Stomach (tissue), 9 donors: ENCODE results near the gene FAM43A. TPM values are rescaled to one million over a fixed set of nuclear protein-coding genes. Genes with fewer than 3 reads are reported as not detected.

Experiments used
- DNase-seq, 2 donors: peaks; one replicate each; pipeline versions ENCODE4 v3.0.0 to v3.0.0-alpha.2; 2013 to 2019
- H3K27ac ChIP-seq, 5 donors: fragments of 200-600 bp in 4 of 5; sonication (generic) in 4 of 5; one replicate each; pipeline ENCODE4 v1.5.1; 2013 to 2019; ENCODE audit warnings: mild to moderate bottlenecking in 1 of 5, moderate library complexity in 1 of 5
- H3K27me3 ChIP-seq, 3 donors: fragments of 200-600 bp; sonication (generic); one replicate each; pipeline ENCODE4 v1.5.1; 2017 to 2019; ENCODE audit warnings: mixed run types in 1 of 3
- H3K36me3 ChIP-seq, 4 donors: fragments of 200-600 bp; sonication (generic); 1 replicate in 3 of 4; 2 replicates in 1 of 4; pipeline ENCODE4 v1.5.1; 2016 to 2019
- H3K4me1 ChIP-seq, 4 donors: fragments of 200-600 bp; sonication (generic); one replicate each; pipeline ENCODE4 v1.5.1; 2016 to 2019
- H3K4me3 ChIP-seq, 4 donors: fragments of 200-600 bp; sonication (generic) in 3 of 4; one replicate each; pipeline ENCODE4 v1.5.1; 2016 to 2019; ENCODE audit warnings: mild to moderate bottlenecking in 1 of 4
- H3K9me3 ChIP-seq, 4 donors: fragments of 200-600 bp; sonication (generic); one replicate each; pipeline ENCODE4 v1.5.1; 2016 to 2019
- CTCF ChIP-seq, 7 experiments: fragments of 450-650 bp in 4 of 7; fragments of 200-600 bp in 3 of 7; sonication (generic) in 3 of 7; IDR thresholded peaks; one replicate each; pipeline ENCODE4 v1.5.1; 2016 to 2019; ENCODE audit warnings: antibody characterized with exemption in 7 of 7, control low read depth in 2 of 7, mild to moderate bottlenecking in 1 of 7
- EP300 ChIP-seq: sonication (generic); formaldehyde crosslinking; IDR thresholded peaks from one replicate; pipeline ENCODE4 v1.6.1; 2017; ENCODE audit warnings: antibody characterized with exemption
- POLR2A ChIP-seq, 4 donors: fragments of 450-650 bp; IDR thresholded peaks; one replicate each; pipeline ENCODE4 v1.6.1; 2016; ENCODE audit warnings: antibody characterized with exemption in 4 of 4, control low read depth in 2 of 4, mild to moderate bottlenecking in 1 of 4, moderate library complexity in 1 of 4
- POLR2AphosphoS5 ChIP-seq, 3 donors: sonication (generic); formaldehyde crosslinking; IDR thresholded peaks; one replicate each; pipeline ENCODE4 v1.6.1; 2016; ENCODE audit warnings: antibody characterized with exemption in 3 of 3
- WGBS, 5 donors: extraction: QIAGEN DNeasy Blood & Tissue Kit in 3 of 5; methylation state at CpG; one replicate each; pipeline versions ENCODE4 v1.1.5 to v1.1.7; 2013 to 2018; 5-methylcytosine and 5-hydroxymethylcytosine counted together
- intact Hi-C: fragments of 100-400 bp; cut with DNase I; formaldehyde crosslinking; loops from one replicate; pipeline ENCODE4 v1.15.1; 2023; ENCODE audit warnings: low total_unique reads
- polyA plus RNA-seq, 3 donors: library from polyadenylated mRNA; stranded (reverse); fragments of 200-250 nt; gene quantifications; one replicate each; pipeline ENCODE4 v1.2.3, GENCODE V29; 2013
- total RNA-seq, 5 donors: library from RNA; depleted of rRNA; stranded (reverse); fragments of >200 nt; gene quantifications; one replicate each; pipeline versions ENCODE4 v1.1.0 to v1.2.3, GENCODE V29; 2014 to 2016
- donor health status: healthy with polysubstance abuse.
- donor health status: Bipolar disorder and iron deficiency.
- donor health status: healthy.

FAM43A gene
- total and polyA plus RNA-seq, 8 donors = 1.3 to 42.0 (median 4.2) TPM

- Histone ChIP-seq H3K36me3 (no peaks in the 10 kb centered on the region), H3K27ac (no peak overlapping the region), H3K27me3 (no peaks in the 10 kb centered on the region), H3K4me3 (no peak overlapping the region), H3K4me1 (peaks cover 0 to 6% (median 3%) of the 10 kb centered on the region in 4 donors), H3K9me3 (no peaks in the 10 kb centered on the region)
- TF ChIP-seq POLR2AphosphoS5 (IDR thresholded peaks at IDR 0.05) (no peak), EP300 (no peak), CTCF (IDR thresholded peaks at IDR 0.05) (no peak), POLR2A (IDR thresholded peaks at IDR 0.05) (no peak)
- WGBS, 5 donors = 78 to 83% (median 80%) methylated on average over 6 of the region's 6 CpGs
- intact Hi-C loops = no loop called here
- DNase-seq = no peak
Observed at GRCh38 chr3:194720048-194720447, 34.4 kb downstream of the FAM43A start.

GRCh38 chr3:194723846-194724618, 38.3 kb downstream of the FAM43A start:
- no peaks in the 10 kb centered on the region for H3K9me3 ChIP-seq
- H3K36me3 ChIP-seq = no peaks in the 10 kb centered on the region
- no peak overlapping the region for H3K4me3 ChIP-seq
- intact Hi-C loops = no loop called here
- no peaks in the 10 kb centered on the region for H3K27me3 ChIP-seq
- peaks cover 0 to 6% (median 3%) of the 10 kb centered on the region in 4 donors for H3K4me1 ChIP-seq
- 52 to 72% (median 64%) methylated on average over 6 to 7 of the region's 7 CpGs for WGBS, 5 donors
- no peak overlapping the region for H3K27ac ChIP-seq
- TF ChIP-seq POLR2A (IDR thresholded peaks at IDR 0.05) (no peak), POLR2AphosphoS5 (IDR thresholded peaks at IDR 0.05) (no peak), EP300 (no peak), CTCF (IDR thresholded peaks at IDR 0.05) (no peak)
- DNase-seq = no peak

GRCh38 chr3:194725346-194725745, 39.7 kb downstream of the FAM43A start:
- WGBS, 5 donors = 68 to 85% (median 80%) methylated on average over 5 of the region's 5 CpGs
- no peak for DNase-seq
- no peak for TF ChIP-seq POLR2AphosphoS5 (IDR thresholded peaks at IDR 0.05)
- TF ChIP-seq CTCF (IDR thresholded peaks at IDR 0.05) = no peak
- TF ChIP-seq POLR2A (IDR thresholded peaks at IDR 0.05) = no peak
- TF ChIP-seq EP300 = no peak

GRCh38 chr3:194727435-194728128, 41.9 kb downstream of the FAM43A start:
- WGBS, 5 donors = 66 to 79% (median 76%) methylated on average over 11 of the region's 11 CpGs
- H3K4me1 ChIP-seq = peaks cover 0 to 6% (median under 1%) of the 10 kb centered on the region in 4 donors

More at GRCh38 chr3:194725346-194725745, 39.7 kb downstream of the FAM43A start:
- Histone ChIP-seq H3K27ac (no peak overlapping the region), H3K4me1 (peaks cover 0 to 6% (median 3%) of the 10 kb centered on the region in 4 donors), H3K36me3 (no peaks in the 10 kb centered on the region), H3K4me3 (no peak overlapping the region), H3K27me3 (no peaks in the 10 kb centered on the region), H3K9me3 (no peaks in the 10 kb centered on the region)
- intact Hi-C loops = no loop called here

More at GRCh38 chr3:194727435-194728128, 41.9 kb downstream of the FAM43A start:
- H3K36me3 ChIP-seq = no peaks in the 10 kb centered on the region
- no peak for TF ChIP-seq POLR2AphosphoS5 (IDR thresholded peaks at IDR 0.05)
- no peak for TF ChIP-seq POLR2A (IDR thresholded peaks at IDR 0.05)
- no peak for TF ChIP-seq EP300
- no peak for TF ChIP-seq CTCF (IDR thresholded peaks at IDR 0.05)
- H3K27me3 ChIP-seq = no peaks in the 10 kb centered on the region
- H3K27ac ChIP-seq = no peak overlapping the region
- H3K9me3 ChIP-seq = no peaks in the 10 kb centered on the region
- DNase-seq = no peak
- intact Hi-C loops = no loop called here
- no peak overlapping the region for H3K4me3 ChIP-seq
